NCI-H2171 treated with DMSO at 0.1 percent for 48 hours (cell line): Measurements from ENCODE around the gene DPF1.

ENCODE experiments used
- DNase-seq: peaks from one replicate; lab custom pipeline; 2025; lab: John Stamatoyannopoulos, UW

The DPF1 gene

GRCh38 chr19:38197937-38198704 is 25.9 kb downstream of the DPF1 start:
- DNase-seq, result peak; percentile 32

DNA sequence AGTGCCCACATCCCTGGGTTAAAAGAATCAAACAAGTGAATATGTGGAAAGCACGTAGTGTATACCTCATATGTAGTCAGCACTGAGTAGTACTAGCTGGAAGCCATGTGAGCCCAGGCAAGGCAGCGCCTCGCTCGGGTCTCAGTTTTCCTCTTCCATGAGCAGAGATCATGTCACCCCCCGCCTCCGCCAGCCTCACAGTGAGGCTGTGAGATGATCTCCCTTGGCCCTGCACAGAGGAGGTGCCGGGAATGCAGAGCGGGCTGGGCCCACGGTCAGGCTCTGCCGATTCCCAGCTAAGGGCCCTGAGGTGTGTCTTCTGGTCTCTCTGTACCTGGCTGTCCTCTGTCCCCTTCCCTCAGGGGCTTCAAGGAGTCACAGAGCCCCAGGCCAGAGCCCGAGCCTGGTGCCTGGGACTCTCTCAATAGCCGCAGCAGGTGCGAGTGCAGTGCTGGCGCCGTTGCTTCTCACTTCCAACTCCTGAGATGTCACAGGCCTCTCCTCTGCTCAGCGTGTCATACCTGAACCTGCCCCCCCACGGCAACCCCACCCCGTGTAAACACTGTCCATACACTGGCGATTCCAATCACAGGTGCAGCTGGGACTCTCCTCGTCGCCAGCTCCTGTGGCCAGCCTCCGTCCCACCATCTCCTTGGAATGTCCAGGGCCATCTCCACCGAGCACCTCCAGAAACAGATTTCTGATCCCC is 26.9 kb downstream of the DPF1 start:
- no peak for DNase-seq

DNA sequence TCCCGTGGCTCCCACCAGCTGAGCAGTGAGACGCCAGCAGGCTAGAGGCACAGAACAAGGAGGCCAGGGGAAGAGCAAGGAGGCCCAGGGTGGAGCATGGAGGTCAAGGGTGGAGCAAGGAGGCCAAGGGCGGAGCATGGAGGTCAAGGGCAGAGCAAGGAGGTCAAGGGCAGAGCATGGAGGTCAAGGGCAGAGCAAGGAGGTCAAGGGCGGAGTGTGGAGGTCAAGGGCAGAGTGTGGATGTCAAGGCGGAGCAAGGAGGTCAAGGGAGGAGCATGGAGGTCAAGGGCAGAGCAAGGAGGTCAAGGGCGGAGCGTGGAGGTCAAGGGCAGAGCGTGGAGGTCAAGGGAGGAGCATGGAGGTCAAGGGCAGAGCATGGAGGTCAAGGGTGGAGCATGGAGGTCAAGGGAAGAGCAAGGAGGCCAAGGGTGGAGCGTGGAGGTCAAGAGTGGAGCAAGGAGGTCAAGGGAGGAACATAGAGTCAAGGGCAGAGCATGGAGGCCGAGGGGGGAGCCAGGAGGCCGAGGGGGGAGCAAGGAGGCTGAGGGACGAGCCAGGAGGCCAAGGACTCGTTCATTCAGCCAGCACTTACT is 27.7 kb downstream of the DPF1 start:
- no peak for DNase-seq

DNA sequence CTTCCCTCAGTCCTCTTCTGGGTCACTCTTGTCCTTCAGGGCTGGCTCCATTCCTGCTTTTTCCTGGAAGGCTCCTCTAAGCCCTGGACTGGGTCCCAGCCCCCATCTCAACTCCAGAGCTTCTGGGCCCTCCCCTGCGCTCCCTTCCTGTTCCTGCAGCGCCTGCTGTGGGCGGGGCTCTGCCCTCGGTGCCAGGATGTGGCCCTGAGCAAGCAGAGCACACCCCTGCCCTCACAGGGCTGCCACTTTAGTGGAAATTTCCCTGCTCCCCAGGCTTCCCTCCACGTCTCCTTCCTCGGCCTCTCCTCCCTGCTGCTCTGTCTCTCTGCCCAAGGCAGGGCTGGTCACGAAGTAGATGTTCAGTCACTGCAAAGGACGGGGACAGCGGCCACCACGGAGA is 28.8 kb downstream of the DPF1 start:
- DNase-seq, result no peak

DNA sequence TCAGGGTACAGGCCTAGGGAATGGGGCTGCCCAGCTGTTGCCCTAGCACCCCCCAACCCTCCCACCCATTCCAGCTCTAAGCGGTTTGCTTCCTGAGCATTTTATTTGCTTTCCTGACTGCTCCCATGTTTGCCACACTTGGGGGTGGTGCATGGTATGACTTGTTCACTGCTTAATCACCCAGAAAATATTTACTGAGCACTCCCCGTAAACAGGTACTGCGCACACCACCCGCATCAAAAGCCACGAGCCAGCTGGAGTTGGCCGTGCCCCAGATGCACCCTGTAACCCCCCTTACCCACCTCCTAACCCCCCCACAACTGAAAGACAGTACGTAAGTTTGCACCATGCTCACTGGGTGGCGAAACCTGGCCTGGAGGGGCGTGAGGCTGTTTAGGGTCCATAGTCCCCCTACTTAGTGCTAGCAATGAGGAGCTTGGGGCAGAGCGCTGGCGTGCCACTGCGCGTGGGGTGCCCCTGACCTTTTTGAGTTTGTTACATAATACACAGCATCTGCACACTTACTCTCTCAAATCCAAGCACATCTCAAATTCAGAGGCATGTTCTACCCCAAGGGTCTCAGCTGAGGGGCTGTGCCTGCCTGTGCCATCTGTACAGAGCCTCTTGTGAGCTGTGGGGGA is 29.8 kb downstream of the DPF1 start:
- DNase-seq, result peak; percentile 99

GRCh38 chr19:38193445-38193844 is 30.6 kb downstream of the DPF1 start:
- DNase-seq, result peak; percentile 74

- no peak for DNase-seq
Measured at GRCh38 chr19:38191747-38192146, 32.3 kb downstream of the DPF1 start.

GRCh38 chr19:38190793-38191192 is 33.2 kb downstream of the DPF1 start:
- DNase-seq, result no peak

DNA sequence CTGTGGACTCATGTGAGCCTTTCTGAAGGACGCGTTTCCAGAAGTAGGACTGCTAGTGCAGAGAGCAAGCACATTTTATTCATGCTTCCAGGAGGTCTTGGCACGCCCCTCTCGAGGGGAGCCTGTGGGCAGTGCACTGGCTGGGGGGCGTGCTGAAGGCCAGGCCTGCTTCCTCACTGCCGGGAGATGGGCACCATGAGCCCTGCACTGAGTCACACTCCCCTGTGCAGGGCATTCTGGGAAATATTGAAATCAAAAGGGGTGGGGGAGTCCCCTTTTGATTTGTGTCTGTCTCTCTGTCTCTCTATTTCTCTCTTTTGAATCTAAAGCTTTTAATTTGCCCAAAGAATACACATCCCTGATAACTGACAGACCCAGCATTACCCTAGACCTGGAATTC is 34.0 kb downstream of the DPF1 start:
- DNase-seq, result no peak

- no peak for DNase-seq
Measured at GRCh38 chr19:38185562-38185961, 38.5 kb downstream of the DPF1 start.

GRCh38 chr19:38184815-38185214 is 39.2 kb downstream of the DPF1 start:
- DNase-seq, result no peak

DNA sequence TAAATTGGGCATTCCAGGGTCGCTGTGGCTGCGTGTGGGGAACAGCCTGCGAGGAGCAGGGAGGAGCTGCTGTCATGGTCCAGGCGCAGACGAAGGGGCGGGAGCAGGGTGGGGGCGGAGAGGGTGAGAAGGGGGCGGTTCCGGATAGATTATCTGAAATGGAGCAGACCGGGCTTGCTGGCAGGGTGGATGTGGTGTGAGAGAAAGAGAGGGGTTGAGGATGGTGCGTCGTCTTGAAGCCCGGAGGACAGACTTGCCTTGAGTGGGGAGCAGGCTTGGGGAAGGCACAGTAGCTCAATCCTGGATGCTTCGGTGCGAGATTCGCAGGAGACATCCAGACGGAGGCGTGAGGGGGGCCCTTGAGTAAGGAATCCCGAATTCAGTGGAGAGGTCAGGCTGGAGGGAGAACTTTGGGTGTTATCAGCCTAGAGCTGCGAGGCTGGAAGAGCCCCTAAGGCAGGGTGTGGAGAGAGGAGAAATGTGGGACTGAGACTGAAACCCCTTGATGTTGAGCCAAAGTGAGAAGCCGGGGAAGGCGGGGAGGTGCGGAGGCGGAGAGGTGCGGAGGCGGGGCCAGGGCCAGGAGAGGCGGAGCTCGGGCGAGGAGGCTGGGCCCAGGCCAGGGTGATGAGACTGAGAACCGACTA is 40.6 kb downstream of the DPF1 start:
- DNase-seq, result no peak

DNA sequence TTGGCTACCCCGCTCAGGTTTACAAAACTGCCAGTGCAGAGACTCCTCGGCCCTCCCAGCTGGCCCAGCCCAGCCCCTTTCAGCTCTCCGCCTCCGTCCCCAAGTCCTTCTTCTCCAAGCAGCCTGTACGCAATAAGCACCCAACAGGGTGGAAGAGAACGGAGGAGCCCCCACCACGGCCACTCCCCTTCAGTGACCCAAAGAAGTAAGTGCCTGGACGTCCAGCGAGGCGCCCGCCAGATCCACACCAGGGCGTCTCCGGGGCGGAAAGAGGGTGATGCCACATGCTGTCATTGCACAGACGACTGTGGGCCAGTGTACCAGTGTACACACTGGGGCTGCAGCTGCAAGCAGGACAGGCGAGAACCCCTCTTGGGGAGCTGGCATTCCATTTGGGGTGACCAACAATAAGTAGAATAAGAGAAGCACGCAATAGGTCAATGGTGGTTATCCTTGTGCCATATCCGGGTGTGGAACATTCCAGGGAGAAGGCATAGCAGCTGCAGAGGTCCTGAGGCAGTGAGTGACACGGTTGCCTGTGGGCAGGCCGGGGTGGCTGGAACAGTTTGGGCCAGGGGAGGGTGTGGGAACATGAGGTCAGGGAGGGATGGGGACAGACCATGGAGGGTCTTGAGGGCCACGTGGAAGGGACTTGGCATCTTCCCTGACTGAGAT is 41.3 kb downstream of the DPF1 start:
- no peak for DNase-seq

- DNase-seq, result no peak
Measured at GRCh38 chr19:38180071-38180470, 44.0 kb downstream of the DPF1 start.

GRCh38 chr19:38175422-38175821 is 48.6 kb downstream of the DPF1 start:
- no peak for DNase-seq

GRCh38 chr19:38173291-38174041 is 50.6 kb downstream of the DPF1 start:
- DNase-seq, result peak; percentile 93

DNA sequence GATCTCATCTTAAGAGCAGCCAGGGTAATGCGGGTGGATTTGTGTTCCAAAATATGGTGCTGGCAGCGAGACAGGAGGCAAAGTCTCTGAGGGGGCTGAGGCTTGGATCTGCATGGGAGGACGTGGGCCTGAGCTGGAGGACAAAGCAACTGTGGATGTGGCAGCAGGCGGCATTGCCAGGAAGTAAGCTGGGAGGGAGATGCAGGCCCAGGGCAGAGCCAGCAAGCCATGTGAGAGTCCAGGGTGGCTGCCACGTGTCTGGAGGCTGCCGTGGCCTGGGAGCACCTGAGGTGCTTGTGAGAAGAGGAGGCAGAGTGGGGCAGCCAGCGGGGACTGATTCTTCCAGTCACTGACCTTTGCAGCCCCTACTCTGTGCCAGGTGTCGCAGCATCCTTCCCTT is 52.0 kb downstream of the DPF1 start:
- DNase-seq, result no peak

DNA sequence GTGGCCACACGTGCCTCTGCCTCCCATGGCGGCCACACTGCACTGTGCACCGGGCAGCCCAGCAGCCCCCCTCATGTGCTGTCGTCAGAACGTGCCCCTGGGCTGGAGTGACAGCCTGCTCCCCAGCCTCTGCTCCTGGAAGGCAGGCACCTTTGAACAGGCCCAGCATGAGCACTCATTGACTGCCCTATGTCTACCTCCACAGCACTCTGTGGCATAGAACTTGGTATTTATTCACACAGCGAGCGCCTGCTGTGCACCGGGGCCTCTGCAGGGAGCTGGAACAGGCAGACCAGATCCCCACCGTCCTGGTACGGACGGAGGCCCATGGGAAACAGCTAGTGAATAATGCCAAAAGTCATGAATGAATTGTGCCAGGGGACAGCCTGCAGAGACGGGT is 53.7 kb downstream of the DPF1 start:
- no peak for DNase-seq

GRCh38 chr19:38168637-38169036 is 55.4 kb downstream of the DPF1 start:
- DNase-seq, result no peak

DNA sequence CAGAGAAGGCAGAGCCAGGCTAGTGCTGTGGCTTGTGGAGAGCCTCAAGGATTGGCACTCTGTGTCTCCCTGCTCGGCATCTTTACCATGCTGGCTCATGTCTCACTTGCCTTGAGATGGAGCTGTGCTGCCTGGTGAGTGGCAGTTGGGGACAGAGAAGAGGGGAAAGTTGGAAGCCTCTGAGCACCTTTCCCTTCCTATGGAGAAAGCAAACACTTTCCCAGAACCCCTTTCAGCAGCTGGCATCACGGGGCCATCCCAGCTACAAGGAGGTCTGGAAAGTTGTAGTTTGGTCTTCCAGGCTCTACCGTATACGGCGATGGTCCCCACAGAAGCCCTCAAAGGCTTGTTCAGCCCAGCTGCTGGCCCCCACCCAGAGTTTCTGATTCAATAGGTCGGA is 58.7 kb downstream of the DPF1 start:
- DNase-seq, result no peak

- DNase-seq, result no peak
Measured at GRCh38 chr19:38164526-38164925, 59.5 kb downstream of the DPF1 start.
